GM23248 (cell line): ENCODE results near the gene XPA. TPM values are rescaled to one million over a fixed set of nuclear protein-coding genes. Genes with fewer than 3 reads are reported as not detected.

ENCODE experiments used
- DNase-seq: peaks from one replicate; pipeline ENCODE4 v3.0.0-alpha.2; 2015
- H2AFZ ChIP-seq: fragments of 200-600 bp; sonication (generic); 2 replicates; pipeline ENCODE4 v1.6.1; 2016; ENCODE audit warnings: antibody characterized with exemption
- H3F3A ChIP-seq: fragments of 200-600 bp; sonication (generic); 2 replicates; pipeline ENCODE4 v1.6.1; 2016; ENCODE audit warnings: mild to moderate bottlenecking, antibody characterized with exemption, mixed run types; ENCODE audit not compliant: insufficient read depth
- H3K27ac ChIP-seq: fragments of 200-600 bp; sonication (generic); 2 replicates; pipeline ENCODE4 v1.5.1; 2016; ENCODE audit warnings: mild to moderate bottlenecking
- H3K27me3 ChIP-seq: fragments of 200-600 bp; sonication (generic); replicated peaks from 2 replicates; pipeline ENCODE4 v1.6.1; 2016; ENCODE audit warnings: mild to moderate bottlenecking; ENCODE audit not compliant: insufficient read depth
- H3K36me3 ChIP-seq: fragments of 200-600 bp; sonication (generic); 2 replicates; pipeline ENCODE4 v1.6.1; 2016; ENCODE audit warnings: low read depth, mild to moderate bottlenecking
- H3K4me1 ChIP-seq: fragments of 200-600 bp; sonication (generic); 2 replicates; pipeline ENCODE4 v1.6.1; 2016; ENCODE audit warnings: mild to moderate bottlenecking; ENCODE audit not compliant: insufficient read depth
- H3K4me2 ChIP-seq: fragments of 200-600 bp; sonication (generic); one replicate; pipeline ENCODE4 v1.6.1; 2016; ENCODE audit warnings: mild to moderate bottlenecking; ENCODE audit not compliant: unreplicated experiment
- H3K4me3 ChIP-seq: fragments of 200-600 bp; sonication (generic); 2 replicates; pipeline ENCODE4 v1.5.1; 2016; ENCODE audit warnings: mild to moderate bottlenecking
- H3K79me2 ChIP-seq: fragments of 200-600 bp; sonication (generic); 2 replicates; pipeline ENCODE4 v1.6.1; 2016; ENCODE audit warnings: mild to moderate bottlenecking; ENCODE audit not compliant: insufficient read depth
- H3K9ac ChIP-seq: fragments of 200-600 bp; sonication (generic); 2 replicates; pipeline ENCODE4 v1.6.1; 2016; ENCODE audit warnings: mild to moderate bottlenecking
- H3K9me2 ChIP-seq: fragments of 200-600 bp; sonication (generic); 2 replicates; pipeline ENCODE4 v1.6.1; 2016; ENCODE audit warnings: mixed run types, mild to moderate bottlenecking, moderate library complexity; ENCODE audit not compliant: insufficient read depth
- H3K9me3 ChIP-seq: fragments of 200-600 bp; sonication (generic); one replicate; pipeline ENCODE4 v1.6.1; 2017; ENCODE audit warnings: low read depth
- H4K20me1 ChIP-seq: fragments of 200-600 bp; sonication (generic); 2 replicates; pipeline ENCODE4 v1.6.0; 2016; ENCODE audit not compliant: insufficient read depth
- EZH2 ChIP-seq: fragments of 200-600 bp; sonication (generic); IDR thresholded peaks from 2 replicates; pipeline ENCODE4 v1.6.1; 2018; ENCODE audit warnings: antibody characterized with exemption, mild to moderate bottlenecking; ENCODE audit not compliant: insufficient read depth, poor library complexity, severe bottlenecking
- EZH2phosphoT487 ChIP-seq: fragments of 200-600 bp; sonication (generic); IDR thresholded peaks from 2 replicates; pipeline ENCODE4 v1.6.1; 2018; ENCODE audit warnings: antibody characterized with exemption, moderate library complexity, mild to moderate bottlenecking, low read depth; ENCODE audit not compliant: insufficient read depth
- WGBS, 2 experiments: methylation state at CpG; one replicate each; pipeline ENCODE4 v1.1.6; 2015 to 2017; ENCODE audit warnings: low lambda C conversion rate in 2 of 2, low coverage in 1 of 2; ENCODE audit errors: missing lambda C conversion rate in 2 of 2; 5-methylcytosine and 5-hydroxymethylcytosine counted together
- in situ Hi-C: fragments of 300-500 bp; cut with MboI; formaldehyde crosslinking; loops from 2 replicates; pipeline ENCODE4 v1.15.0; 2020
- polyA plus RNA-seq: library from polyadenylated mRNA; unstranded; fragments of >200 nt; fragmentation: Nextera tagmentation; extraction: Ambion mirVana; gene quantifications from 2 replicates; pipeline ENCODE4 v1.2.1, GENCODE V29; 2016
- total RNA-seq: library from RNA; depleted of rRNA; stranded (reverse); fragments of >200 nt; shearing (Covaris generic); gene quantifications from 2 replicates; pipeline ENCODE4 v1.2.3, GENCODE V29; 2014

XPA gene
- total and polyA plus RNA-seq, 2 experiments from 2014 or later, result 8.0 to 17.4 TPM

DNA sequence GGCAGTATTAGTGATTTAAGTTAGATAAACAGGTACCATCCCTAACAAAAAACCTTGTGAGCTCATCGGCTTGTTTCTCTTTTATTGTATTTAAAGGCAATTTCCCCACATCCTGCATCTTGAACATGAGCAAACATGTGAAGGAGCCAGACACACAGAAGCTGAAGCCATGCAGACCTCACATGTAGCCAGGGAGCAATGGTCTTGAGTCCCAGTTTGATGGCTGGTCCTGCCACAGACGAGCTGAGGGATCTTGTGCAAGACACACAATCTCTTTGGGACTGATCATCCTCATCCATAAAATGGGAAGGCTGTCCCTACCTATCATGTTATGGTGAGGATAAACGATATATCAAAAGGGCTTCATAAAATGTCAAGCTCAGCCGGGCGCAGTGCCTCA is 29.6 kb upstream of the XPA start:
- 42 to 47% methylated on average over 5 of the region's 5 CpGs for WGBS, 2 experiments
- peaks cover 4% of the 10 kb centered on the region for H3K9me3 ChIP-seq
- no peak for TF ChIP-seq EZH2
- no peak for TF ChIP-seq EZH2phosphoT487
- no peaks in the 10 kb centered on the region for H3K36me3 ChIP-seq
- H3K79me2 ChIP-seq, result no peaks in the 10 kb centered on the region
- no peak overlapping the region for H3K4me3 ChIP-seq
- H3F3A ChIP-seq, result no peaks in the 10 kb centered on the region
- DNase-seq, result no peak
- no peaks in the 10 kb centered on the region for H4K20me1 ChIP-seq
- H3K9me2 ChIP-seq, result no peaks in the 10 kb centered on the region
- no peak overlapping the region for H3K9ac ChIP-seq
- H3K27ac ChIP-seq, result no peak overlapping the region
- H2AFZ ChIP-seq, result no peak overlapping the region
- peaks cover 39% of the 10 kb centered on the region for H3K27me3 ChIP-seq
- H3K4me1 ChIP-seq, result no peaks in the 10 kb centered on the region
- in situ Hi-C loops, result no loop called here
- H3K4me2 ChIP-seq, result no peak overlapping the region

GRCh38 chr9:97723819-97724218 is 26.7 kb upstream of the XPA start:
- in situ Hi-C loops, result no loop called here
- WGBS, 2 experiments, result 35 to 36% methylated on average over 2 of the region's 2 CpGs

GRCh38 chr9:97722331-97722730 is 25.2 kb upstream of the XPA start:
- Histone ChIP-seq H3K4me3 (no peak overlapping the region), H3K27me3 (peaks cover 29% of the 10 kb centered on the region), H3K9me3 (no peaks in the 10 kb centered on the region), H3K9me2 (no peaks in the 10 kb centered on the region), H3F3A (no peaks in the 10 kb centered on the region), H3K36me3 (no peaks in the 10 kb centered on the region), H3K9ac (no peak overlapping the region), H2AFZ (no peak overlapping the region), H3K4me1 (no peaks in the 10 kb centered on the region), H4K20me1 (no peaks in the 10 kb centered on the region), H3K27ac (no peak overlapping the region), H3K4me2 (no peak overlapping the region), H3K79me2 (no peaks in the 10 kb centered on the region)
- WGBS, 2 experiments, result 22 to 25% methylated on average over 2 of the region's 2 CpGs
- in situ Hi-C loops, result no loop called here
- DNase-seq, result no peak
- no peak for TF ChIP-seq EZH2phosphoT487
- no peak for TF ChIP-seq EZH2

More at GRCh38 chr9:97723819-97724218, 26.7 kb upstream of the XPA start:
- Histone ChIP-seq H3F3A (no peaks in the 10 kb centered on the region), H3K9ac (no peak overlapping the region), H2AFZ (no peak overlapping the region), H3K79me2 (no peaks in the 10 kb centered on the region), H3K4me3 (no peak overlapping the region), H3K4me2 (no peak overlapping the region), H3K27me3 (peaks cover 34% of the 10 kb centered on the region), H3K9me3 (no peaks in the 10 kb centered on the region), H3K36me3 (no peaks in the 10 kb centered on the region), H4K20me1 (no peaks in the 10 kb centered on the region), H3K27ac (no peak overlapping the region), H3K9me2 (no peaks in the 10 kb centered on the region), H3K4me1 (no peaks in the 10 kb centered on the region)
- TF ChIP-seq EZH2 (no peak), EZH2phosphoT487 (no peak)
- DNase-seq, result no peak

GRCh38 chr9:97721396-97721795 is 24.3 kb upstream of the XPA start:
- WGBS, 2 experiments, result 64 to 66% methylated on average over 2 of the region's 2 CpGs
- no peak for TF ChIP-seq EZH2
- no peak for TF ChIP-seq EZH2phosphoT487
- Histone ChIP-seq H3K9me2 (no peaks in the 10 kb centered on the region), H3K9ac (no peak overlapping the region), H3K79me2 (no peaks in the 10 kb centered on the region), H2AFZ (no peak overlapping the region), H3K36me3 (no peaks in the 10 kb centered on the region), H3K4me1 (no peaks in the 10 kb centered on the region), H3K27ac (no peak overlapping the region), H4K20me1 (no peaks in the 10 kb centered on the region), H3F3A (no peaks in the 10 kb centered on the region), H3K27me3 (peaks cover 24% of the 10 kb centered on the region), H3K4me3 (no peak overlapping the region), H3K4me2 (no peak overlapping the region), H3K9me3 (no peaks in the 10 kb centered on the region)
- peak; percentile 34 for DNase-seq
- in situ Hi-C loops, result no loop called here

DNA sequence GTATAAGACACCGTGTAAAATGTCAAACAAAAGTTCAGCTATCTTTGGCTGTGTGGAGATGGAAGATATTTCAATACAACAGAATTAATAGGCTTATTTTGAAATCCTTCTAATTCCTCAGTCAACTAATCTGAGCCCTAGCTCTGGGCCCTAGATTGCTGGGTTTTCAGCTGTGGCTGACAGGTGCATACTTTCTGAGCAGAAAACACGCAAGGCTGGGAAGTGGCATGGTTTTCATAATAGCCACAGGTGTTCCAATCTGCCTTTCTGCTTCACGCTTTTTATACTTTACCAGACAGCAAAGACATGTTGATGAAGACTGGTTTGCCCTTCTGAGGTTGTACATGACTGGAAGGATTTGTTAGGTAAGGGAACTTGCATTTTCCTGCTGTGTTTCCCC is 20.7 kb upstream of the XPA start:
- no peaks in the 10 kb centered on the region; the same call in 1 of the 2 replicates for H3F3A ChIP-seq
- H3K79me2 ChIP-seq, result no peaks in the 10 kb centered on the region
- H3K4me2 ChIP-seq, result no peak overlapping the region
- no peaks in the 10 kb centered on the region for H3K36me3 ChIP-seq
- no peaks in the 10 kb centered on the region for H3K9me3 ChIP-seq
- H3K9me2 ChIP-seq, result no peaks in the 10 kb centered on the region
- no peak overlapping the region for H3K27ac ChIP-seq
- DNase-seq, result no peak
- WGBS, 2 experiments, result 49 to 60% methylated on average over 3 of the region's 3 CpGs
- H2AFZ ChIP-seq, result no peak overlapping the region
- in situ Hi-C loops, result no loop called here
- no peak overlapping the region for H3K9ac ChIP-seq
- no peak for TF ChIP-seq EZH2phosphoT487
- no peak for TF ChIP-seq EZH2
- H3K27me3 ChIP-seq, result no peaks in the 10 kb centered on the region
- H3K4me3 ChIP-seq, result no peak overlapping the region
- no peaks in the 10 kb centered on the region for H4K20me1 ChIP-seq
- H3K4me1 ChIP-seq, result peaks cover 13% of the 10 kb centered on the region
